Liver (tissue), 3 donors: ENCODE measurements around the gene NR1D1.

Experiments used
- CTCF ChIP-seq: fragments of 150-350 bp; IDR thresholded peaks from 2 replicates; pipeline ENCODE4 v1.5.1; 2017; ENCODE audit warnings: improper control_type of control experiment, low read depth, low read length; ENCODE audit not compliant: missing input control
- HNF4G ChIP-seq: IDR thresholded peaks from 2 replicates; pipeline ENCODE4 v1.6.1; 2016; ENCODE audit warnings: antibody characterized with exemption
- MAX ChIP-seq: IDR thresholded peaks from 2 replicates; pipeline ENCODE4 v1.6.1; 2016; ENCODE audit warnings: antibody characterized with exemption
- TAF1 ChIP-seq: conservative IDR thresholded peaks from 2 replicates; pipeline ENCODE4 v1.6.1; 2016; ENCODE audit warnings: antibody characterized with exemption, mild to moderate bottlenecking
- YY1 ChIP-seq: IDR thresholded peaks from 2 replicates; pipeline ENCODE4 v1.6.1; 2016; ENCODE audit warnings: antibody characterized with exemption, mild to moderate bottlenecking
- ZBTB33 ChIP-seq: IDR thresholded peaks from 2 replicates; pipeline ENCODE4 v1.6.1; 2016; ENCODE audit warnings: antibody characterized with exemption
- donor health status: healthy.
- donor health status: healthy.

GRCh38 chr17:40108970-40109824, 8.8 kb upstream of the NR1D1 start:
- TF ChIP-seq CTCF (no peak), YY1 (no peak), HNF4G (no peak), ZBTB33 (no peak), MAX (no peak), TAF1 (no peak)
